Glutamatergic neuron (in vitro differentiated cells): ENCODE results near the gene FUT3. TPM values are rescaled to one million over a fixed set of nuclear protein-coding genes. Genes with fewer than 3 reads are reported as not detected.
A peak's percentile ranks its signal among the peaks of the same experiment; 100 is the strongest.

Experiments
- DNase-seq: peaks from one replicate; pipeline ENCODE4 v3.0.0; 2022
- H3K27ac Mint-ChIP-seq: one replicate; pipeline ENCODE4 v1.8.0; 2020; ENCODE audit warnings: mild to moderate bottlenecking, mixed read lengths, inconsistent platforms; ENCODE audit not compliant: unreplicated experiment
- H3K27me3 Mint-ChIP-seq: one replicate; pipeline ENCODE4 v1.8.0; 2020; ENCODE audit warnings: mild to moderate bottlenecking, moderate library complexity, mixed read lengths, inconsistent platforms; ENCODE audit not compliant: unreplicated experiment
- H3K36me3 Mint-ChIP-seq: one replicate; pipeline ENCODE4 v1.8.0; 2020; ENCODE audit warnings: mild to moderate bottlenecking, mixed read lengths, inconsistent platforms; ENCODE audit not compliant: unreplicated experiment
- H3K4me1 Mint-ChIP-seq: one replicate; pipeline ENCODE4 v1.8.0; 2020; ENCODE audit warnings: mild to moderate bottlenecking, low read depth, mixed read lengths, inconsistent platforms; ENCODE audit not compliant: unreplicated experiment
- H3K4me3 Mint-ChIP-seq: one replicate; pipeline ENCODE4 v1.8.0; 2020; ENCODE audit warnings: mild to moderate bottlenecking, mixed read lengths, inconsistent platforms; ENCODE audit not compliant: unreplicated experiment
- H3K9me3 Mint-ChIP-seq: one replicate; pipeline ENCODE4 v1.8.0; 2020; ENCODE audit warnings: mild to moderate bottlenecking, moderate library complexity, mixed read lengths, inconsistent platforms; ENCODE audit not compliant: unreplicated experiment
- CTCF ChIP-seq: fragments of 200-600 bp; sonication (generic); IDR thresholded peaks from one replicate; pipeline ENCODE4 v1.5.0; 2021; ENCODE audit not compliant: partially characterized antibody, unreplicated experiment
- total RNA-seq: library from RNA; stranded (reverse); fragmentation: NEBNext Ultra II Directional; extraction: Animal tissue kit (Norgen Biotek cat#: 25700); gene quantifications from one replicate; pipeline ENCODE4 v1.2.1, GENCODE V29; 2021; ENCODE audit not compliant: unreplicated experiment

The FUT3 gene
- total RNA-seq, 1 donor from 2014 or later = not detected

GRCh38 chr19:5882421-5882968 lies 31.2 kb upstream of the FUT3 start:
- Mint-ChIP-seq H3K27ac (no peak overlapping the region), H3K36me3 (no peaks in the 10 kb centered on the region), H3K9me3 (peaks cover 2% of the 10 kb centered on the region), H3K27me3 (peaks cover 2% of the 10 kb centered on the region), H3K4me1 (no peaks in the 10 kb centered on the region), H3K4me3 (no peak overlapping the region)
- TF ChIP-seq CTCF = no peak
- DNase-seq = no peak

- Mint-ChIP-seq H3K4me3 (no peak overlapping the region), H3K4me1 (no peaks in the 10 kb centered on the region), H3K36me3 (no peaks in the 10 kb centered on the region), H3K9me3 (peaks cover 2% of the 10 kb centered on the region), H3K27me3 (peaks cover 2% of the 10 kb centered on the region), H3K27ac (no peak overlapping the region)
- DNase-seq = no peak
- TF ChIP-seq CTCF = no peak
Measured at GRCh38 chr19:5881543-5882299, 30.5 kb upstream of the FUT3 start.

- peaks cover 7% of the 10 kb centered on the region for H3K27me3 Mint-ChIP-seq
- TF ChIP-seq CTCF = no peak
- DNase-seq = no peak
- peaks cover 3% of the 10 kb centered on the region for H3K4me1 Mint-ChIP-seq
- H3K4me3 Mint-ChIP-seq = no peak overlapping the region
- H3K36me3 Mint-ChIP-seq = no peaks in the 10 kb centered on the region
- peaks cover 2% of the 10 kb centered on the region for H3K9me3 Mint-ChIP-seq
- no peak overlapping the region for H3K27ac Mint-ChIP-seq
Measured at GRCh38 chr19:5880604-5881078, 29.4 kb upstream of the FUT3 start.

GRCh38 chr19:5880196-5880595 lies 28.9 kb upstream of the FUT3 start:
- DNase-seq = no peak
- Mint-ChIP-seq H3K36me3 (no peaks in the 10 kb centered on the region), H3K4me3 (peak overlapping the region; percentile 52), H3K27ac (no peak overlapping the region), H3K9me3 (peaks cover under 1% of the 10 kb centered on the region), H3K27me3 (peaks cover 7% of the 10 kb centered on the region), H3K4me1 (peaks cover 3% of the 10 kb centered on the region)
- TF ChIP-seq CTCF = no peak

- peaks cover 3% of the 10 kb centered on the region for H3K4me1 Mint-ChIP-seq
- H3K27me3 Mint-ChIP-seq = peaks cover 5% of the 10 kb centered on the region
- DNase-seq = no peak
Measured at GRCh38 chr19:5877882-5878281, 26.6 kb upstream of the FUT3 start.

More at GRCh38 chr19:5877882-5878281, 26.6 kb upstream of the FUT3 start:
- Mint-ChIP-seq H3K4me3 (no peak overlapping the region), H3K36me3 (no peaks in the 10 kb centered on the region), H3K27ac (no peak overlapping the region), H3K9me3 (no peaks in the 10 kb centered on the region)
- TF ChIP-seq CTCF = no peak
